HCT116 (cell line): ENCODE data around the gene ABHD14A. TPM values are rescaled to one million over a fixed set of nuclear protein-coding genes. Genes with fewer than 3 reads are reported as not detected.

Experiments used
- ATAC-seq: fragments of 200-7000 bp; cut with Tn5 transposase; 2 replicates; pipeline ENCODE4 v1.9.1; 2020; ENCODE audit warnings: mild to moderate bottlenecking, moderate library complexity
- BruUV-seq: library from RNA; stranded (reverse); fragments of 400-500 nt; replicated peaks from 2 replicates; lab custom pipeline; 2021; lab: Mats Ljungman, UMichigan
- CTCF ChIA-PET: fragments of 300-600 bp; sonication (Branson Sonifier 250); formaldehyde crosslinking; loops from one replicate; lab custom pipeline; 2021; ENCODE audit warnings: antibody characterized with exemption; lab: Charles Lee
- POLR2A ChIA-PET: fragments of 300-600, 350-600 bp; sonication (Branson Sonifier 250); formaldehyde crosslinking; loops from one replicate; lab custom pipeline; 2021; ENCODE audit warnings: antibody characterized with exemption; lab: Charles Lee
- RAD21 ChIA-PET, 2 experiments: fragments of 300-600 bp; sonication (Branson Sonifier 250); formaldehyde crosslinking; loops; one replicate each; lab custom pipeline; 2023; ENCODE audit warnings: low total read pairs in 2 of 2; ENCODE audit not compliant: uncharacterized antibody in 2 of 2, unreplicated experiment in 2 of 2, low non-redundant PET in 1 of 2; lab: Charles Lee
- DNase-seq: peaks from one replicate; pipeline ENCODE4 v3.0.0-alpha.2; 2010; ENCODE audit warnings: low read depth, low spot score
- H2AFZ ChIP-seq: fragments of 200-600 bp; shearing (Covaris generic), sonication (generic); 2 replicates; pipeline ENCODE4 v1.6.1; 2017; ENCODE audit warnings: low read depth, mixed run types, mixed read lengths, antibody characterized with exemption, low read length; ENCODE audit not compliant: poor library complexity, severe bottlenecking
- H3K27ac ChIP-seq: 2 replicates; pipeline ENCODE4 v1.5.1; 2012; ENCODE audit warnings: low read depth, low read length
- H3K27me3 ChIP-seq: fragments of 200-600 bp; sonication (generic); 2 replicates; pipeline ENCODE4 v1.6.1; 2016; ENCODE audit warnings: mixed run types, low read length, mixed read lengths; ENCODE audit not compliant: insufficient read depth
- H3K36me3 ChIP-seq, 2 experiments: fragments of 200-500 bp in 1 of 2; fragments of 200-600 bp in 1 of 2; sonication (Bioruptor generic) in 1 of 2; sonication (generic) in 1 of 2; 2 replicates each; pipeline versions ENCODE4 v1.5.1 to v1.6.1; 2014 to 2016; ENCODE audit warnings: low read length in 2 of 2, inconsistent platforms in 1 of 2, mixed read lengths in 1 of 2, mixed run types in 1 of 2; ENCODE audit not compliant: insufficient read depth in 2 of 2, control insufficient read depth in 1 of 2
- H3K4me1 ChIP-seq, 2 experiments: fragments of 200-600 bp in 1 of 2; sonication (generic) in 1 of 2; 2 replicates each; pipeline versions ENCODE4 v1.5.1 to v1.6.1; 2012 to 2017; ENCODE audit warnings: low read length in 2 of 2, inconsistent platforms in 1 of 2, mild to moderate bottlenecking in 1 of 2, mixed read lengths in 1 of 2, mixed run types in 1 of 2, moderate library complexity in 1 of 2; ENCODE audit not compliant: insufficient read depth in 2 of 2, control insufficient read depth in 1 of 2
- H3K4me2 ChIP-seq: fragments of 200-600 bp; sonication (generic); 2 replicates; pipeline ENCODE4 v1.6.1; 2017; ENCODE audit warnings: mixed run types, low read length, mixed read lengths
- H3K4me3 ChIP-seq, 2 experiments: fragments of 200-600 bp in 1 of 2; sonication (generic) in 1 of 2; replicated peaks in 1 of 2; 2 replicates each; pipeline ENCODE4 v1.5.1; 2011 to 2016; ENCODE audit warnings: low read length in 2 of 2, control low read depth in 1 of 2, low read depth in 1 of 2, mild to moderate bottlenecking in 1 of 2, mixed read lengths in 1 of 2, mixed run types in 1 of 2
- H3K79me2 ChIP-seq: fragments of 200-600 bp; sonication (generic); 2 replicates; pipeline ENCODE4 v1.6.1; 2017; ENCODE audit warnings: mild to moderate bottlenecking, mixed run types, low read length, moderate library complexity, mixed read lengths; ENCODE audit not compliant: insufficient read depth
- H3K9ac ChIP-seq: fragments of 200-600 bp; sonication (generic); 2 replicates; pipeline ENCODE4 v1.6.1; 2016; ENCODE audit warnings: low read length, mixed read lengths
- H3K9me2 ChIP-seq: fragments of 200-600 bp; sonication (generic), shearing (Covaris generic); 2 replicates; pipeline ENCODE4 v1.6.1; 2017; ENCODE audit warnings: mixed run types, mild to moderate bottlenecking, moderate library complexity; ENCODE audit not compliant: insufficient read depth
- H3K9me3 ChIP-seq, 2 experiments: fragments of 200-500 bp in 1 of 2; fragments of 200-600 bp in 1 of 2; sonication (Bioruptor generic) in 1 of 2; sonication (generic) in 1 of 2; 2 replicates each; pipeline ENCODE4 v1.6.1; 2014 to 2017; ENCODE audit warnings: low read length in 2 of 2, mixed read lengths in 2 of 2, inconsistent platforms in 1 of 2, low read depth in 1 of 2, mild to moderate bottlenecking in 1 of 2, mixed run types in 1 of 2, moderate library complexity in 1 of 2; ENCODE audit not compliant: control insufficient read depth in 1 of 2, insufficient read depth in 1 of 2
- H4K20me1 ChIP-seq: fragments of 200-600 bp; sonication (generic), shearing (Covaris generic); 2 replicates; pipeline ENCODE4 v1.6.1; 2017; ENCODE audit warnings: mixed run types, mild to moderate bottlenecking, moderate library complexity; ENCODE audit not compliant: insufficient read depth
- CBX3 ChIP-seq: IDR thresholded peaks from 2 replicates; pipeline ENCODE4 v1.6.1; 2012; ENCODE audit warnings: low read depth
- CTCF ChIP-seq, 3 experiments: fragments of 200-600 bp in 1 of 3; sonication (generic) in 1 of 3; IDR thresholded peaks in 2 of 3; conservative IDR thresholded peaks in 1 of 3; 2 replicates each; pipeline ENCODE4 v1.5.1; 2012 to 2017; ENCODE audit warnings: low read depth in 2 of 3, low read length in 2 of 3, antibody characterized with exemption in 1 of 3, borderline replicate concordance in 1 of 3, control low read depth in 1 of 3, mild to moderate bottlenecking in 1 of 3, mixed read lengths in 1 of 3, mixed run types in 1 of 3, moderate library complexity in 1 of 3; ENCODE audit not compliant: insufficient read depth in 1 of 3
- EGR1 ChIP-seq: IDR thresholded peaks from 2 replicates; pipeline ENCODE4 v1.6.1; 2012; ENCODE audit warnings: low read depth
- ELF1 ChIP-seq: IDR thresholded peaks from 2 replicates; pipeline ENCODE4 v1.6.1; 2012; ENCODE audit warnings: low read depth, borderline replicate concordance
- EZH2 ChIP-seq: fragments of 200-600 bp; sonication (generic); IDR thresholded peaks from 2 replicates; pipeline ENCODE4 v1.6.1; 2017; ENCODE audit warnings: antibody characterized with exemption, mixed run types
- MAX ChIP-seq: IDR thresholded peaks from 2 replicates; pipeline ENCODE4 v1.6.1; 2012
- POLR2AphosphoS5 ChIP-seq: IDR thresholded peaks from 2 replicates; pipeline ENCODE4 v1.6.1; 2011; ENCODE audit warnings: mild to moderate bottlenecking, low read depth, low read length, moderate library complexity
- RAD21 ChIP-seq: IDR thresholded peaks from 2 replicates; pipeline ENCODE4 v1.6.1; 2012; ENCODE audit warnings: low read depth, mild to moderate bottlenecking
- REST ChIP-seq: IDR thresholded peaks from 2 replicates; pipeline ENCODE4 v1.6.1; 2012; ENCODE audit warnings: low read depth
- SIN3A ChIP-seq: IDR thresholded peaks from 2 replicates; pipeline ENCODE4 v1.6.1; 2012; ENCODE audit warnings: low read depth
- SRF ChIP-seq: IDR thresholded peaks from 2 replicates; pipeline ENCODE4 v1.6.1; 2012; ENCODE audit warnings: low read depth
- TCF7L2 ChIP-seq: IDR thresholded peaks from 2 replicates; pipeline ENCODE4 v1.7.0; 2011; ENCODE audit warnings: borderline replicate concordance, inconsistent platforms; ENCODE audit not compliant: insufficient read depth, insufficient read length; ENCODE audit errors: extremely low read depth
- YY1 ChIP-seq: IDR thresholded peaks from 2 replicates; pipeline ENCODE4 v1.6.1; 2011; ENCODE audit warnings: low read length, low read depth, moderate library complexity, mild to moderate bottlenecking; ENCODE audit not compliant: insufficient replicate concordance; ENCODE audit errors: extremely low read depth
- ZBTB33 ChIP-seq: IDR thresholded peaks from 2 replicates; pipeline ENCODE4 v1.6.1; 2011; ENCODE audit warnings: mild to moderate bottlenecking, low read length, moderate library complexity; ENCODE audit not compliant: insufficient replicate concordance; ENCODE audit errors: extremely low read depth
- ZNF274 ChIP-seq: fragments of 200-500 bp; sonication (Bioruptor generic); IDR thresholded peaks from 2 replicates; pipeline ENCODE4 v1.6.1; 2014; ENCODE audit warnings: mild to moderate bottlenecking, low read depth, low read length, inconsistent platforms
- intact Hi-C: fragments of 100-400 bp; cut with micrococcal nuclease; formaldehyde crosslinking; loops from 2 replicates; pipeline ENCODE4 v1.10.0; 2022
- total RNA-seq: library from RNA; stranded (reverse); gene quantifications from one replicate; pipeline ENCODE4 v1.2.1, GENCODE V29; 2021; ENCODE audit not compliant: unreplicated experiment

ABHD14A gene
- total RNA-seq, 1 experiment from 2014 or later, result 11.6 TPM

- Histone ChIP-seq H2AFZ (no peak overlapping the region), H3K9me2 (no peaks in the 10 kb centered on the region), H3K4me2 (no peak overlapping the region), H3K9ac (no peak overlapping the region), H4K20me1 (no peaks in the 10 kb centered on the region; the same call in 1 of the 2 replicates), H3K9me3 (no peaks in the 10 kb centered on the region), H3K27ac (no peak overlapping the region), H3K79me2 (peaks cover 7% of the 10 kb centered on the region; the same call in 1 of the 2 replicates), H3K36me3 (peaks cover 2 to 10% of the 10 kb centered on the region in 2 experiments; a peak in 2 of 4 replicates), H3K4me1 (peaks cover 8 to 50% of the 10 kb centered on the region in 2 experiments), H3K27me3 (no peaks in the 10 kb centered on the region), H3K4me3 (no peak overlapping the region)
- no TSS peak for BruUV-seq
- intact Hi-C loops, result no loop called here
- ChIA-PET RAD21 (no interaction called here), POLR2A (no interaction called here), CTCF (no interaction called here)
- no peak for ATAC-seq
- DNase-seq, result no peak
- TF ChIP-seq SRF (no peak), RAD21 (no peak), ZNF274 (no peak), ZBTB33 (no peak), EGR1 (no peak), CTCF (IDR thresholded peaks at IDR 0.05 in 2 of 3, conservative IDR thresholded peaks at IDR 0.05 in 1 of 3; ENCODE audit: borderline replicate concordance in 1 of 3, insufficient read depth in 1 of 3, low read depth in 2 of 3, low read length in 2 of 3) (no peak), POLR2AphosphoS5 (no peak), SIN3A (no peak), TCF7L2 (no peak), EZH2 (no peak), REST (no peak), CBX3 (no peak), YY1 (no peak), MAX (no peak), ELF1 (no peak)
Measured at GRCh38 chr3:51988286-51989146, 13.7 kb downstream of the ABHD14A start.
